DND-41 (cell line): ENCODE results near the gene MNT.

Source experiments
- CTCF ChIP-seq: IDR thresholded peaks from 2 replicates; pipeline ENCODE4 v1.5.1; 2012; ENCODE audit warnings: borderline replicate concordance, low read length, moderate library complexity, mild to moderate bottlenecking; ENCODE audit not compliant: poor library complexity, severe bottlenecking; ENCODE audit errors: extremely low read depth
- EZH2 ChIP-seq: IDR thresholded peaks from 3 replicates; pipeline ENCODE4 v1.6.1; 2012; ENCODE audit warnings: borderline replicate concordance, low read depth, mild to moderate bottlenecking, moderate library complexity, low read length, inconsistent platforms; ENCODE audit not compliant: severe bottlenecking

GRCh38 chr17:2395258-2396181, 5.3 kb downstream of the MNT start:
- TF ChIP-seq CTCF (no peak), EZH2 (no peak)
